Kidney capillary endothelial cell (primary cell): ENCODE measurements around the gene KPNB1.

Experiments
- DNase-seq: peaks from one replicate; pipeline ENCODE4 v3.0.0-alpha.2; 2018; ENCODE audit warnings: low spot score

KPNB1 gene

DNA sequence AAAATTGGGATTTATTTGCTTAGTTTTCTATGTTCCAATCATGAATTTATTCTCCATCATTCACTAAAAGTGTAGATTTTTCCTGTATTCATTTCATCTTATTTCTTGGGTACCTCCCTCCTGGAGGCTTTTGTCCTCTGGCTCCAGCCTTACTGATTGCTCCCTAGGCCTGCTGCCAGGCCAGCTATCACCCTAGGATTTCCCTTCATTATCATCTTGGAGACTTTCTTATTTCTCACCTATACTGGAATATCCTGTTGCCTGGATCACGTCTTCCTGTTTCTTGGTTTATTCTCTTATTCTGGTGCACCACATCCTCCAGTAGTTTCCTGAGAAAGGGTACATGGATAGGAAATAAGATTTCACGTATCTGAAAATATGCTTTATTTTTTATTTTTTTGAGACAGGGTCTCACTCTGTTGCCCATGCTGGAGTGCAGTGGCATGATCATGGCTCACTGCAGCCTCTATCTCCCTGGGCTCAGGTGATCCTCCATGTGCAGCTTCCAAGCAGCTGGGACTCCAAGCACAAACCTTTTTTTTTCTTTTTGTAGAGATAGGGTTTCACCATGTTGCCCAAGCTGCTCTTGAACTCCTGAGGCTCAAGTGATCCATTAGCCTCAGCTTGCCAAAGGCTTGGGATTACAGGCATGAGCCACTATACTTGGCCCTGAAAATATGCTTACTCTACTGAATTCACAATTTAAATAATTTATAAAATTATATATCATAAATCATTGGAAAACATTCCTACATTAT lies 13.3 kb upstream of the KPNB1 start:
- DNase-seq, result no peak

DNA sequence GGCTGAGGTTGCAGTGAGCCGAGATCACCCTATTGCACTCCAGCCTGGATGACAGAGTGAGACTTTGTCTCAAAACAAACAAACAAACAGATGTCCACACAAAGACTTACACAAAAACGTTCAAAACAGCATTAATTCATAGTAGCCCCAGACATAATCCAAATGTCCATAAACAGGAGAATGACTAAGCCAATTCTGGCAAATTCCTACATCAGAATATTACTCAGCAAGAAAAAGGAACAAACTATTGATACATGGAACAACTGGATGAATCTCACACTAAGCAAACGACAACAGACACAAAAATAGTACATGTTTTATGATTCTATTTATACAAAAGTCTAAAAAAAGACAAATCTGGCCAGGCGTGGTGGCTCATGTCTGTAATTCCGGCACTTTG lies 10.8 kb upstream of the KPNB1 start:
- no peak for DNase-seq

DNA sequence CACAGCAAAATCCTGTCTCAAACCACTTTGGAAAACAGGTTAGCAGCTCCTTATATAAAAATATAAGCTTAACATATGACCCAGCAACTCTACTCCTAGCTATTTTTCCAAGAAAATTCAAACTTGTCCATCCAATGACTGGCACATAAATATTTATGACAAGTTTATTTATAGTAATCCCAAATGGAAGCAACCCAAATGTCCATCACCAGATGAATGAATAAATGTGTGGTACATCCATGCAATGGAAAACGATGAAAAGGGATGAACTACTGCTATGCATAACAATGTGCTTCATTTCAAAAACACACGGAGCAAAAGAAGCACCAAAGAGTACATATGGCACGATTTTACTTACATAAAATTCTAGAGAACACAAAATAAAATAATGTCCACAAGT lies 9.6 kb upstream of the KPNB1 start:
- DNase-seq, result no peak

DNA sequence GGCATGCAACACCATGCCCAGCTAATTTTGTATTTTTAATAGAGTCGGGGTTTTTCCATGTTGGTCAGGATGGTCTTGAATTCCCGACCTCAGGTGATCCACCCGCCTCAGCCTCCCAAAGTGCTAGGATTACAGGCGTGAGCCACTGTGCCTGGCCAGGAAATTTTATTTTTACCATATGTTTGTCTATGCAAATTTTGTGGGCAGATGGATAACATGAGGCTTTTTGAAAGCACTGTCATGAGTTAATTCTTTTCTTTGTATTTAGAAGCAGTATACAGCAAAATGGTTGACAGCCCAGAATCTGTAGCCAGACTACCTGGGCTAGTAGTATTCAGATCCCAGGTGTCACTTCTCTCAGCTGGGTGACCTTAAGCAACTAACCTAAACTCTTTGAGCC lies 8.5 kb upstream of the KPNB1 start:
- no peak for DNase-seq

DNA sequence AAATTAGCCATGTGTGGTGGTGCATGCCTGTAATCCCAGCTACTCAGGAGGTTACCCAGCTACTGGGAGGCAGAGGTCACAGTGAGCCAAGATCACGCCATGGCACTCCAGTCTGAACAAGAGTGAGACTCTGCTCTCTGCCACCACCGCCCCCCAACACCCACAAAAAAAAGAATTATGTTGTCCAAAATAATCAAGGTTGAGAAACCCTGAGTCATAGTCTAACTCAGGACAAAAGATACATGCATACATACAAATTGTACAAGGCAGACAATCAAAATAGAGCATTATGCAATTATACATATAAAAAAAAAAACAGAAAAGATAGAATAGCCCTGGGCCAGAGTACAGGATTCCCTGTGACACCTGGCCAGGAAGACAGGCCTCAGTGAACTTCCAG lies 6.6 kb upstream of the KPNB1 start:
- no peak for DNase-seq

DNA sequence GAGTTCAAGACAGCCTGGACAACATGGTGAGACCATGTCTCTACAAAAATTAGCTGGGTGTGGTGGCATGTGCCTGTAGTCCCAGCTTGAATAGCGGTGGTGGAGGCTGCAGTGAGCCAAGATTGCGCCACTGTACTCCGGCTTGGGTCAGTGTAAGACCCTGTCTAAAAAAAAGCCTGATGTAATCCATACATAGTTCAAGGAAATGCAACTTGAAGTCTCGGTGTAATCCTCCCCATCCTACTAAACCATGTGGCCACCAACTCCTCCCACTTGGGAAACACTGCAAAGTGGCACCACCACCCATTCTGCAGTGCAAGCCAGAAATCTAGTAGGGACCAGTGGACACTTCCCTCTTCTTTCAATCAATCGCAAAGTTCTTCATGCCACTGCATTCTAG lies 5.4 kb upstream of the KPNB1 start:
- DNase-seq, result no peak

DNA sequence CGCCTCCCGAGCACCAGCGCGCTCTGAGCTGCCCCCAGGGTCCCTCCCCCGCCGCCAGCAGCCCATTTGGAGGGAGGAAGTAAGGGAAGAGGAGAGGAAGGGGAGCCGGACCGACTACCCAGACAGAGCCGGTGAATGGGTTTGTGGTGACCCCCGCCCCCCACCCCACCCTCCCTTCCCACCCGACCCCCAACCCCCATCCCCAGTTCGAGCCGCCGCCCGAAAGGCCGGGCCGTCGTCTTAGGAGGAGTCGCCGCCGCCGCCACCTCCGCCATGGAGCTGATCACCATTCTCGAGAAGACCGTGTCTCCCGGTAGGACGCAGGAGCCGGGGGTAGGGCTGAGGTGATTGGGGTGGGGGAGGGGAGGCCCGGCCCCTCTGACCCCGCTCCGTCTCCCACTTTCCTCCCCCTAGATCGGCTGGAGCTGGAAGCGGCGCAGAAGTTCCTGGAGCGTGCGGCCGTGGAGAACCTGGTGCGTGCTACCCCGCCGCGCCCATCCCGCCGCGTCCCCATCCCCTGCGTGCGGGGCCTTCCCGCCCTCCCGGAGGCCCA lies 329 bp downstream of the KPNB1 start:
- DNase-seq, result peak; percentile 23

DNA sequence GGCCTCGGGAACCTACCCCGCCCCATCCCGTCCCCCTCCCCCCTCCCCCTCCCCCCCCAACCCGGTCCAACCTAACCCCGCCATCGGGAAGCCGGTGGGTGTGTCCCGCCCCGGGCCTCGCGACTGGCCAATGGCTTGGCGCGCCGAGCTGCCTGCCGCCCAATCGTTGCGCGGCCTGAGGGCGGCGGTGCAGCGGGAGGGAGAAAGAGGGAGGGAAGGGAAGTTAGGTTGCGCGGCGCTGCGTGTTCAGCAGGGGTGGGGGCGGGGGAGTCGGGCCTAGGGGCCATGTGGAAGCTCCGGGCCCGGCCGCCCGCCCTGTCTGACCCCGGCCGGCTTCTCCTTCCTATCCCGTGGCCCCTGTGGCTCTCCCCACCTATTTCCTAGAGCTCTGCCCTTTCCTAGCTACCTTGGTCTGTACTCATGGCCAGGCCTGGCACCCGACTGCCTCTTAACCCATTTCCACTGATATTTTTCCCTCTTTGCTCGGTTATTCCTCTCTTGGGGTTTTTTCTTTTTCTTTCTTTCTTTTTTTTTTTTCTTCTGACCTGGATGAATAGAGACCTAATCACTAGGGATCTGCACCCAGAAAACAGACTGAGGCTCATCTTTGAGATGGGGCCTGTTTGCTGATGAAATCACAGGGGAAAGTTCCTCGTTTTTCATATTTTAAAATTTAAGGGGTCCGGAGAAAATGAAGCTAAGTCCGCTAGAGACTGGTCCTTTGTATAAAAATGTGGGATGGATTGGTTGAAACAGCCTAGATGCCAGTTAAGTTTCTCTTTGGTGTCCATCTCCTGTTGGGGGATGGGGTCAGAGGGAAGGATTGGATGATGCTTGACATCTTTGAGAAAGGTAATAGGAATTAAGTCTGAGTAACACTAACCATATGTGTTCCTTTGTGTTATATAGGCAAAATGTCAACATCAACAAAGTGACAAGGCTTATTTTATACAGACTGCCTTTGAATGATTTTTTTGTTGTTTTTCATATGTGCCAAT lies 1.1 kb downstream of the KPNB1 start:
- DNase-seq, result peak; percentile 90

DNA sequence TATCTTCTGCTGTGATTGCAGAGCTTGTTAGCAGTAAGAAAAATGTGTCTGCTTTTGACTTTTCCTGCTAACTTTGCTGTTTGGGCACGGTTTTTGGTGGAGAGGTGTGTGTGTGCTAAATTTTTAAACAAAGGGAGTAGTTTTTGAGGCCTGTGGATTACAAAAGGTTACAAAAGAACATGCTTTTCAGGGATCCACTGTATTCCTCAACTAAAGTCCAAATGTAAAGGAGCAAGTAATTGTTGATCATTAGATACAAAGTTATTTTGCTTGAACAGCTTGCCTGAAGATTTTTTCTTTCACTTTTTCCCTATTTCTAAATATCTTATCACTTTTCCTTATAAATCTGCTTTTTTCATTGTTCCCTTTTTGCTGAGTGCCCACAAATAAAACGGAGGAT lies 2.0 kb downstream of the KPNB1 start:
- DNase-seq, result no peak

DNA sequence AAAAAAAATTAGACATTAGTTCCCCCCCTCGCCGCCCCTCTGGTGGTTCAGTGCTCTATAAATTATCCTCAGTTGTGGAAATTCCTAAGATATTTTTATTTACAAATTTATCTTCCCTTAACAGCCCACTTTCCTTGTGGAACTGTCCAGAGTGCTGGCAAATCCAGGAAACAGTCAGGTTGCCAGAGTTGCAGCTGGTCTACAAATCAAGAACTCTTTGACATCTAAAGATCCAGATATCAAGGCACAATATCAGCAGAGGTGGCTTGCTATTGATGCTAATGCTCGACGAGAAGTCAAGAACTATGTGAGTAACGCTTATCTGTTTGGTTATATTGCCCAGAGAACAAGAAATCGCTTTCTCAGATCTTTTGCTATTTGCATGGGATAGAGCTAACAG lies 2.9 kb downstream of the KPNB1 start:
- no peak for DNase-seq

DNA sequence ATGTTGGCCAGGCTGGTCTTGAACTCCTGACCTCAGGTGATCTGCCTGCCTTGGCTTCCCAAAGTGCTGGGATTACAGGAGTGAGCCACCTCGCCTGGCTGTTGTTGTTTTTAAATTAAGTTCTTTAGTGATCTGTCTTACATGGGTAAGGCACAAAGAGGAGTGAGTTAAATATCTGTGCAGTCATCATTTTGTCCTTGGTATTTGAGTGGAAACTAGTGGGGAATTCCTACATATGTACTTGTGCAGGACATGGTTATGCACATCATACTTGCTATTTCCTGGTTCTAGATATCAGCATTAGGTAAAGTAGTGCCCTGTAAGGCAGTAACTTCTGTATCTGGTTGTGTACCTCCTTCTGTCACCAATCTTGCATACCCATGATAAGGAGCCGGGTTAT lies 3.7 kb downstream of the KPNB1 start:
- no peak for DNase-seq

DNA sequence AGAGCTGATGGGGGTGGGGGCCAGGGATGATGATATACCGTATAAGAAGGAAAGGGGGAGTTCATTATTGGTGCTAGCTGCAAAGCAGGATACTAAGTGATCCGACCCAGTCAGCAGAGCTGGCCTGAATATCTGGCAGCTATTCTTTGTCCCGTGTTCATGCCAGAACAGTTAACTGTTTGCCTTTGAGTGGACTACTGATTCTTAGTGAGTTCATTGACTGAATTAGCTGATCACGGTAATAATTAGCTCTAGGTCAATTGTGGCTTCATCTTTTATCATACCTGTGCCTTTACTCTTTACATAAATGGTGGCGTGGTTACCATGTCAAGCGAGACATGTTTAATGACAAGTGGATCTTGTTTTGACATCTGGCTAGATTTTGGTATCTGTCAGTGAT lies 5.3 kb downstream of the KPNB1 start:
- no peak for DNase-seq

DNA sequence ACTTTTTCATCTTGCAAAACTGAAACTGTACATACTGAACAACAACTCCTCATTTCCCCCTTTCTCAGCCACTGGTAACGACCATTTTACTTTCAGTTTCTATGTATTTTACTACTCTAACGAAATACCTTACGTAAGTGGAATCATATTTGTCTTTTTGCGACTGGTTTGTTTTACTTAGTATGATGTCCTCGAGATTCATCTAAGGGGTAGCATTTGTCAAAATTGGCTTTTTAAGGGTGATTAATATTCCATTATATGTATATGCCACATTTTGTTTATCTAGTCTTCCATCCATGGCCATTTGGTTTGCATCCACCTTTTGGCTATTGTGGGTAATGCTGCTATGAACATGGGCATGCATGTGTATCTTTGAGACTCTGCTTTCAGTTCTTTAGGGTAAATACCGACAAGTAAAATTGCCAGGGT lies 10.4 kb downstream of the KPNB1 start:
- no peak for DNase-seq

DNA sequence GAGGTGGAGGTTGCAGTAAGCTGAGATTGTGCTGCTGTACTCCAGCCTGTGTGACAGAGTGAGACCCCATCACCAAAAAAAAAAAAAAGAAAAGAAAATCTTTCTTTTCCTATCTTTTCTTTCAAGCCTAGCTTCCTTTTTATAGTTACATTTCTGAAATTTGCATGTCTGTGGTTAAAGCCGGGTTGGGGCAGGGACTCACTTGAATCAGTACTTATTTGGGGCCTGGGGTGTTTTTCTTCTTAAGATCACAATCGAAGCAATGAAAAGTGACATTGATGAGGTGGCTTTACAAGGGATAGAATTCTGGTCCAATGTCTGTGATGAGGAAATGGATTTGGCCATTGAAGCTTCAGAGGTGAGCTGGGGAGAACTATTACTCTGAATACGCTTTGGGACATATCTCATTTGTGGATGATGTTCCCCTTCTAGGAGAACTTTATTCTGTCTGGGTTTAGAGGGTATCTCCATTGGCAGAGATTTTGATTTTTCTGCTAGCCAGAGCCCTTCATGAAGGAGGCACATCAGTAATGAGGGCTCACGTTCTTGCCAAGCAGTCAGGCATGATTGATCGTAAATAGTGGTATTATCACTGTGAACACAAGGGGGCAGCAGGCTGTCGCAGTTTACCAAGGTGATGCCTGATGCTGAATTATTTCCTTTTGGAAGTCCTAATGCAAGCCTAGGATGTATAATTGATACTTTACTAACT lies 14.3 kb downstream of the KPNB1 start:
- peak; percentile 66 for DNase-seq

DNA sequence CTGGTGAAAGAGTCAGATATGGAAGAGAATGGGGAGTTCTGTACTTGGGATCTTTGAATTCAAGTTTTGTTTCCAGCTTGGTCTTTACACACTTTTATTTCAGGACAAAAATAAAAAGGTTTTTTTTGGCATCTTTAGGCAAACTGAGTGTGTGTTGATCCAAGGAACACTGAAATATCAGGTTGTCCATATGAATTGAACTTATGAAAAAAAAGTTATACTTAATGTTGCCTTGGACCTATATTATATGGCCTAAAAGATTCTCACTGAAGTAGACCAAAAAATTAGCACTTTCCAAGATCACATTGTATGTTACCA lies 14.9 kb downstream of the KPNB1 start:
- no peak for DNase-seq

DNA sequence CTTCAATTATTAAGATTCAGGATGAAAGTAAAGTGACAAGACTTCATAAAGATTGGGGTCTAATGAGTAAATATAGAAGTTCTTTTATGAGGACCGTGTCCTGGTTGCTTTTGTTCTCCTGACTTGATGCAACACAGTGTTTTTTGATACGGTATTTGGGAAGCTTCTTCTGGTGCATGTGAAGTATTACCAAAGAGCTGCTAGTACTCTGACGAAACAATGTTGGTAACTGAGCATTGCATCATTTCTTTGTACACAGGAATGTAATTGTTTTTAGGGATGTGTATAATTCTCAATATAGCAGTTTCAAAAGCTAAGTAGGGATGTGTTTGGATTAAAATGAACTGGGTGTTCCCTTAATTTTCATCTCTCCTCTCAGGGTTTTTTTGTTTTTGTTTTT lies 15.9 kb downstream of the KPNB1 start:
- DNase-seq, result no peak

DNA sequence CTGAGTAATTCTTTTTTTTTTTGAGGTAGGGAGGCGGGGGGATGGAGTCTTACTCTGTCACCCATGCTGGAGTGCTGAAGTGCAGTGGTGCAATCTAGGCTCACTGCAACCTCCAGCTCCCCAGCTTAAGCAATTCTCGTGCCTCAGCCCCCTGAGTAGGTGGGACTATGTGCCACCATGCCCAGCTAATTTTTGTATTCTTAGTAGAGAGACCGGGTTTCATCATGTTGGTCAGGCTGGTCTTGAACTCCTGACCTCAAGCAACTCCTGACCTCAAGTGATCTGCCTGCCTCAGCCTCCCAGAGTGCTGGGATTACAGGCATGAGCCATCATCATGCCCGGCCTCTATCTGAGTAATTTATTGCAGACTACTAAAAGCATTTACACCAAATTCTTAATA lies 19.4 kb downstream of the KPNB1 start:
- DNase-seq, result no peak

DNA sequence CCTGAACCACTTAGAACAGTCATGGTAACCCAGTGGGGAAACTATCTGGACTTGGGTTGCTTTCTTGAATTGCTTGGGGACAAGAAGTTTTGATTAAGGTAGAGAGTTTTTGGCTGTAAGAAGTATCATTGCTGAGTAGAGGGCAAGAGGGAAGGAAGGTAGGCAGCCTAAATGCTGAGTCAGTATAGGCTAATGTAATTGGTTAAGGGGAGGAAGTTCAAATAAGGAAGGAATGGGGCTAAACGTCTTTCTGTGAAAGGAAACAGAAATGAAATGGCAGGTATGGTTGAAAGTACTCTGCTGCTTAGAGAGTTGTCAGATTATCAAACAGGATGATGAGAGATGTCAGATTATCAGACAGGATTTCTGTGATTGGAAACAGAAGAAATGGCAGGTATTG lies 20.3 kb downstream of the KPNB1 start:
- no peak for DNase-seq

DNA sequence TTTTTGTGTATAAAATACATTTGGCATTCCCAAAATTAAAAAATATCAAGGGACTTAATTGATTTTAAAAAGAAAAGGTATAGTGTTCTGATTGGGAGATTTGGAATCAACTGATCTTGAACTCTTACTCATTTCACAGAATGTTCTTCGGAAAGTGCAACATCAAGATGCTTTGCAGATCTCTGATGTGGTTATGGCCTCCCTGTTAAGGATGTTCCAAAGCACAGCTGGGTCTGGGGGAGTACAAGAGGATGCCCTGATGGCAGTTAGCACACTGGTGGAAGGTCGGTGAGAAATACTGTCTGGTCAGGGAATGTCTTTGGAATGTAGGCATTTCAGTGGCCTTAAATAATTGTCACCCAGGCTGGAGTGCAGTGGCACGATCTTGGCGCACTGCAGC lies 24.8 kb downstream of the KPNB1 start:
- no peak for DNase-seq

DNA sequence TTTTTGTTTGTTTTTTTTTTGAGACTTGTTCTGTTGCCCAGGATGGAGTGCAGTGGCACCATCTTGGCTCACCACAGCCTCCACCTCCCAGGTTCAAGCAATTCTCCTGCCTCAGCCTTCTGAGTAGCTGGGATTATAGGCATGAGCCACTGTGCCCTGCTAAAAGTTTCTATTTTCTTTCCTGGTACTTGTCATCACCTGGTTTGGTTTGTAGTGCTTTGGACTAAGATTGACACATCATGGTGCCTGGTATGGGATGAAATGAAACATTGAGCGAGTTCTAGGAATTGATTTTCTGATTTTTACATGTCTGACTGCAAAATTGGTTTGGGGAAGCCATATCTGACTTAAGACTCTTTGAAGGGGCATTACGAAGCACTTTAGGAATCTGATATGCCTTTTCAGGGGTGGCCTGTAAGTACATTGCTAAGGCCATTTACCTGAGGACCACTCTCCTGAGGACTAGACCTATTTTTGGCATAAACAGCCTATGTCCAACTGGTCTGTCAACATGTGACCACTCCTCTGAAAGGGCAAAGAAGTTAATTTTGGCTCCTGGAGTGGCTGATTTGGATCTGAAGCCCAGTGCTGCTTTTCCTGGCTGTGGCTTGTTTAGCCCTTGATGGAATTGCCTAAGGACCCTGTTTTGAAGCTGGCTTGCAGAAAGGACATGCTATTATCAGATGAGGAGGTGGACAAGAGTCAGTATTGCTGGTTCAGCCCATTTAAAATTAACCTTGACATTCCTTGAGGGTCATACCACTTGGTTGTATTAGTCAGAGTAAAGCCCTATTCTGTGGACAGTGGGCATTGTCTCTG lies 25.9 kb downstream of the KPNB1 start:
- DNase-seq, result no peak

DNA sequence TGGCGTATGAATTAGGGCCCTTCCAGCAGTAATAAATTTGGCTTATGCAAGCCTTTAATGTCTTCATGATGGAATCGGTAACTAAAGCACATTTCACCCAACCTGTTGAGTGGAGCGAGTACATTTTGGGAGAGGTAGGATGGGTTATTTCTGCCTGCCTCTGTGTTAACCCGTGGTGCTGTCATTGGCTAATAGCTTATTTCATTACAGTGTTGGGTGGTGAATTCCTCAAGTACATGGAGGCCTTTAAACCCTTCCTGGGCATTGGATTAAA lies 26.4 kb downstream of the KPNB1 start:
- DNase-seq, result no peak
